GM12874 (cell line): ENCODE data around the gene PPIG.

Experiments
- TF ChIP-seq, protein P1 (sequence below): IDR thresholded peaks from 2 replicates; pipeline ENCODE4 v1.5.1; 2011; ENCODE audit warnings: low read depth, mild to moderate bottlenecking, control low read depth, low read length, moderate library complexity; ENCODE audit not compliant: insufficient read depth

PPIG gene

DNA sequence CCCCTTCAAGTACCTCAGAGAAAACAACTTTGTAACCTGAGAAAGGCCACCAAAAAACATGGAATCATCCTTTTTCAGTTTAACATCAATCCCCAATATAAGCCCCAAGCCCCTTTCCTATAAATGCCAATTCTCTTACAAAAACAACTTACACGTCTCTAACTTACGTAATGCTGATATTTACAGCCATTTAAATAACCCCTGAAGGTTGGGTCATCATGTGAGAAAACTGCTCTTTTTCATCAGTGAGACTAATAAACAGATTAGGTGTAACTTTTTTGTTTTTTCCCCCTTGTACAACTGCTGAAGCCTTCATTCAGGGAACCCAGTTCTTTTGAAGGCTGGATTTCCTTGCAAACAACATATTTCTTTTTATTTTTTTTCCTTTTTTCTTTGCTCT lies 14.2 kb upstream of the PPIG start:
- TF ChIP-seq, protein P1, sequence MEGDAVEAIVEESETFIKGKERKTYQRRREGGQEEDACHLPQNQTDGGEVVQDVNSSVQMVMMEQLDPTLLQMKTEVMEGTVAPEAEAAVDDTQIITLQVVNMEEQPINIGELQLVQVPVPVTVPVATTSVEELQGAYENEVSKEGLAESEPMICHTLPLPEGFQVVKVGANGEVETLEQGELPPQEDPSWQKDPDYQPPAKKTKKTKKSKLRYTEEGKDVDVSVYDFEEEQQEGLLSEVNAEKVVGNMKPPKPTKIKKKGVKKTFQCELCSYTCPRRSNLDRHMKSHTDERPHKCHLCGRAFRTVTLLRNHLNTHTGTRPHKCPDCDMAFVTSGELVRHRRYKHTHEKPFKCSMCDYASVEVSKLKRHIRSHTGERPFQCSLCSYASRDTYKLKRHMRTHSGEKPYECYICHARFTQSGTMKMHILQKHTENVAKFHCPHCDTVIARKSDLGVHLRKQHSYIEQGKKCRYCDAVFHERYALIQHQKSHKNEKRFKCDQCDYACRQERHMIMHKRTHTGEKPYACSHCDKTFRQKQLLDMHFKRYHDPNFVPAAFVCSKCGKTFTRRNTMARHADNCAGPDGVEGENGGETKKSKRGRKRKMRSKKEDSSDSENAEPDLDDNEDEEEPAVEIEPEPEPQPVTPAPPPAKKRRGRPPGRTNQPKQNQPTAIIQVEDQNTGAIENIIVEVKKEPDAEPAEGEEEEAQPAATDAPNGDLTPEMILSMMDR: no peak

DNA sequence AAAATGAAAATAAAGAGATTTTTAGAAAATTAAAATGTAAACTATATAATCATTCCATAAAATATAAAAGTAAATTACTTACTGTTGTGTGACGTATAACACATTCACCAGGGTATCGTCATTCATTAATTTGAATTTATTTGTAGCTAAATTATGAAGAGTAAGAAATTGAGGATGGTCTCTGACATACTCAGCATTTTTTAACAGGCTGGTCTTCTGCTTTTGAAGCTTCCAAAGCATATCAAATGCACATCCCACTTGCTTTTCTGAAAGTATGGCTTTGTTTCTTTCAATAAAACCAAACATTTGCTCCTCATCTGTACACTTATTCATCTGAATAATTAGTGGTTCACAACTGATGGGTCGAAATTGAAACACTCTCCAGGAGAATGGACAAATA lies 12.6 kb upstream of the PPIG start:
- TF ChIP-seq, protein P1: no peak

DNA sequence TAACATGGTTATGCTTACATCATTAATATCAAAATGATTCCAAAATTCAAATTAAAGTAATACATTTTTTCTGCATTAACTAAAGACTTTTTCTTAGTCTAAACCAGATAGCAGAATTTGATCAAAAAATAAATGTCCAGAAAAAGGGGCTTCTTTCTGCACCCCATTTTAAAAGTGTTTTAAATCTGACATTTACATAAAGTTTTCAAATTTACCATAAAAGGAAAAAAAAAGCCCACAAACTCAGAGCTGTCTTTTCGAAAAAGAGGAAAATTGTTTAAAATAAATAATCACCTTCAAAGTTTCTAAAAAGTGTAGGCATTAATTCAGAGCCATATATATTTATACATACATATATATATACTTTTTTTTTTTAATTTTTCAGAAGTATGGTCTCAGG lies 12.0 kb upstream of the PPIG start:
- TF ChIP-seq, protein P1: no peak

DNA sequence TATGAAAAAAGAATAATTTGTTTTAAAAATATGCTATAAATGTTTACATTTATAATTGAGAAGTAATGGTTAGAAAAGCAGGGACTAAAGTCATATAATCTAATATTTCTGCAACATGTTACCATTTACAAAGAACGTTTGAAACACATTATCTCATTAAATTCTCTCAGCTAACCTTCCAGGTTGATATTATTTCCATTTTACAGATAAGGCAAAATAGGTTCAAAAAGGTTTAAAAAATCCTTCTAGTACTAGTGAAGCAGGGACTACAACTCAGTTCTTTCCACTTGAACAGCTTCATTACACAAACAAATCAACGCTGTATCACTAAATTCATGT lies 11.4 kb upstream of the PPIG start:
- TF ChIP-seq, protein P1: no peak

DNA sequence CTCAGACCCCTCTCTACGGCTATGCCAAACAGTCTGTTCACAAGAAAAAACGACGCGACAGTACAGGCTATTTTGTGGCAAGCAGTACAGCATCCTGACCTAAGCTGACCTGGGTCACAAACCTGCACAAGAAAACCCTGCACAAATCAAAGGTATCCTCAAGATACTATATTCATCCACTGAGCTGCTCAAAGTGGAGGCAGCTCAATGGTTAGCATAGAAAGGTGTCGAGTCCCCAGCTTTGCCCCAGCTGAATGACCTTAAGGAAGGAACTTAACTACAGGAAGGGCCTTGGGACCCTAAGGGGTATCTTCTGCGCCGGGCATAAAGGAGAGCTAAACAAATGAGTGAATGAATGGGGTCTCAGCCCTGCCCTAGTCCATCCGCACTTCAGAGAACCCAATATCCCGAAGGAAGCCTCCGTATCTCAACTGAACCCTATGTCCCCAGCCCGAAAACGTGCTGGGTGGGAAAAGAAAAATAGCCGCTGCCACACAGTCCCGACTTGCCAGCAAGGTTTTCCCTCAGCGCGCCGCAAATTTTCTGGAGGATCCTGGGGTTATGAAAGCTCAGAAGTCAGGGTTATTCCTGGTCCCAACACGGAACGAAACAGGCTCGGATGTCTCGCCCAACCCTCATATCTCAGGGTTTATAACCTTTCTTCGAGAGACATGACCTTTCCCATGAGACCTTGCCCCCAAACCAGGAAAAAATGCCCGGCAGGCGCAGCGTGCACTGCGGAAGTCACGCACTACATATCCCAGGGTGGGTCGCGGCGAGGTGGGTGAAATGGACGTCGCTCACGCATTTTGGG lies 10.8 kb upstream of the PPIG start, which contains the start of gene FASTKD1:
Gene FASTKD1, minus strand, starts transcription at position 706 of the 814 bp plus-strand sequence. CDS start 1,836 bp downstream, outside the sequence.
- TF ChIP-seq, protein P1: no peak

DNA sequence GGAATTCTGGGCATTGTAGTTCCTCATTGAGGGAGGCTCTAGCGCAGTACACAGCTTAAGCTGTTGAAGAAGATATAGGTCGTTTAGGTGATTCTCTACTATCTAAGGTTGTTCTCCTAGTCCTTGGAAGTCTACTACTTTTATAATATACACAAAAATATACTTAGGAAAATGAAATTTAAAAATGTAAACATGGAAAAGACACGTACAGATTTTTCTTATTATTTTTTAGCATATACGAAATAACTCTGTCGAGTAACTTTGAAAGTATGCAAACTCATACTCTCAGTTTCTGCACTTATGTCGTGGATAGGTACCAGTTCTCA lies 10.2 kb upstream of the PPIG start:
- TF ChIP-seq, protein P1: no peak

DNA sequence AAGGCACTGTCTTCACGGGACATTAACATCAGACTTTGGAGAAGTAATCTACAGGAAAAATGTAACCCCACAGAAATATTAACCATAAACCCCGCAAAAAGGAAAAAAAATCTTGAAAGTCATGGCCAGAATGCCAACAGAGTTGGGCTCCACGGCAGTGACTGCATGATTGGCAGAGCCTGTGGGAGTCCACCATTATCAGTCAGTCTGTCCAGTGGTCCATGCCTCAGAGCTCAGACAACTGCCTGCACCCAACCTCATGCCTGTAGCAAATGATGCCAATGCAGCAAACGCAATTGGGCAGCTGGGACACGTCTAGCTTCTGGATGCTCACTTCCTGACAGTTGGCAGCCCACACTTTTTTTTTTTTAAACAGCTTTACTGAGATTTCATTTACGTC lies 5.1 kb upstream of the PPIG start:
- TF ChIP-seq, protein P1: no peak
